ENCODE data around the gene NEBL. TPM values are rescaled to one million over a fixed set of nuclear protein-coding genes. Genes with fewer than 3 reads are reported as not detected.

The NEBL gene
- total and polyA plus RNA-seq, 9 of the 15 experiments (the other 6 are each of a cell fraction or from before 2014, with no cell fraction given) = 0.82 to 14.6 (median 9.8) TPM

DNA sequence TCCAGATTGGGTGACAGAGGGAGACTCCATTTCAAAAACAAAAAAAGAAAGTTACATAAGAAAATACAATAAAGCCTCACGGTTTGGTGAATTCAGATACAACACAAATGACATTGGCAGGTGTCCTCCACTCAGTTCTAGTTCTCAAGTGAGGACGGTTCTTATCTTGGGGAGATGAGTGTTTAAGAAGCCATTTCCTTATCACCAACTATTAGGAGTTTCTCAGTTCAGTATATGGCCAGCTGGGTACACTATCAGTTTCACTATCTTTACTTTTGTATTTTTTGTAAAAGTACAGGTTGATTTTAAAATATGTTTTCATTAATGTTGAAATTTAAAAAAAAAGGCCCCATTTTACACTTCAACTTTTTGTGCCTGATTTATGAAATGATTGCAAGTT is 36.6 kb upstream of the NEBL start (continued):
- TF ChIP-seq, protein P1, sequence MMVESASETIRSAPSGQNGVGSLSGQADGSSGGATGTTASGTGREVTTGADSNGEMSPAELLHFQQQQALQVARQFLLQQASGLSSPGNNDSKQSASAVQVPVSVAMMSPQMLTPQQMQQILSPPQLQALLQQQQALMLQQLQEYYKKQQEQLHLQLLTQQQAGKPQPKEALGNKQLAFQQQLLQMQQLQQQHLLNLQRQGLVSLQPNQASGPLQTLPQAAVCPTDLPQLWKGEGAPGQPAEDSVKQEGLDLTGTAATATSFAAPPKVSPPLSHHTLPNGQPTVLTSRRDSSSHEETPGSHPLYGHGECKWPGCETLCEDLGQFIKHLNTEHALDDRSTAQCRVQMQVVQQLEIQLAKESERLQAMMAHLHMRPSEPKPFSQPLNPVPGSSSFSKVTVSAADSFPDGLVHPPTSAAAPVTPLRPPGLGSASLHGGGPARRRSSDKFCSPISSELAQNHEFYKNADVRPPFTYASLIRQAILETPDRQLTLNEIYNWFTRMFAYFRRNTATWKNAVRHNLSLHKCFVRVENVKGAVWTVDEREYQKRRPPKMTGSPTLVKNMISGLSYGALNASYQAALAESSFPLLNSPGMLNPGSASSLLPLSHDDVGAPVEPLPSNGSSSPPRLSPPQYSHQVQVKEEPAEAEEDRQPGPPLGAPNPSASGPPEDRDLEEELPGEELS (CRISPR knock-in tag; IDR thresholded peaks at IDR 0.05; ENCODE audit: borderline replicate concordance) = no peak
- no peak for TF ChIP-seq ZNF444 (CRISPR knock-in tag; IDR thresholded peaks at IDR 0.05)

DNA sequence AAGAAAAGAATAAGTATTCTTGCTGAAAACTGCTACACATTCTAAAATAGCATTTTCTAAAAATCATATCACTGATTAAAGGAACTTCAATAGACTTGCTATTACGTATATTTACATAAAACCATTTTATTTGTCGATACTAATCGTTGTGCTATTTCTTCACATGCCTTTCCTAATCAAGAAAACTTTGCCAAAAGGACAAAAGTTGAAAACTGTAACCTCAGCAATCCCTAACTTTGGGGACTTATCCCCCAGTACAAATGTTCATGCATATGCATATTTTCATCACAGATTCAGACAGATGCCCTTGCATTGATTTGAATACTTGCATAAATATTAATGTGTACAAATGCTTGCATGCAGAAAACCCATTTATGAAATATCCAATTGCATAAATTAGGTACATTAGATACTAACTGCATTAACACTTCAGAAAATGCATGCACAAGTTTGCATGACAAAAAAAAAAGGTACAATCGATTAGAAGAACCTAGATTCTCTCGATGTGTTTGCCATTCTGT is 35.6 kb upstream of the NEBL start:
- in situ Hi-C loops (cut with MboI) = no loop called here
- TF ChIP-seq ZNF12 (CRISPR knock-in tag; IDR thresholded peaks at IDR 0.05) (no peak), RBBP5 (IDR thresholded peaks at IDR 0.05; ENCODE audit: borderline replicate concordance, insufficient read depth, low read length, poor library complexity, severe bottlenecking) (no peak), ZFP30 (CRISPR knock-in tag; IDR thresholded peaks at IDR 0.05; ENCODE audit: borderline replicate concordance) (no peak), ZHX1 (conservative IDR thresholded peaks at IDR 0.05; ENCODE audit: low read length) (no peak), ASH1L (IDR thresholded peaks at IDR 0.05; ENCODE audit: borderline replicate concordance, low read depth, partially characterized antibody) (no peak), CEBPB (tag; IDR thresholded peaks at IDR 0.05) (no peak), ZNF766 (CRISPR knock-in tag; conservative IDR thresholded peaks at IDR 0.05) (no peak), ZNF785 (CRISPR knock-in tag; IDR thresholded peaks at IDR 0.05) (no peak)
- TF ChIP-seq, protein P2, sequence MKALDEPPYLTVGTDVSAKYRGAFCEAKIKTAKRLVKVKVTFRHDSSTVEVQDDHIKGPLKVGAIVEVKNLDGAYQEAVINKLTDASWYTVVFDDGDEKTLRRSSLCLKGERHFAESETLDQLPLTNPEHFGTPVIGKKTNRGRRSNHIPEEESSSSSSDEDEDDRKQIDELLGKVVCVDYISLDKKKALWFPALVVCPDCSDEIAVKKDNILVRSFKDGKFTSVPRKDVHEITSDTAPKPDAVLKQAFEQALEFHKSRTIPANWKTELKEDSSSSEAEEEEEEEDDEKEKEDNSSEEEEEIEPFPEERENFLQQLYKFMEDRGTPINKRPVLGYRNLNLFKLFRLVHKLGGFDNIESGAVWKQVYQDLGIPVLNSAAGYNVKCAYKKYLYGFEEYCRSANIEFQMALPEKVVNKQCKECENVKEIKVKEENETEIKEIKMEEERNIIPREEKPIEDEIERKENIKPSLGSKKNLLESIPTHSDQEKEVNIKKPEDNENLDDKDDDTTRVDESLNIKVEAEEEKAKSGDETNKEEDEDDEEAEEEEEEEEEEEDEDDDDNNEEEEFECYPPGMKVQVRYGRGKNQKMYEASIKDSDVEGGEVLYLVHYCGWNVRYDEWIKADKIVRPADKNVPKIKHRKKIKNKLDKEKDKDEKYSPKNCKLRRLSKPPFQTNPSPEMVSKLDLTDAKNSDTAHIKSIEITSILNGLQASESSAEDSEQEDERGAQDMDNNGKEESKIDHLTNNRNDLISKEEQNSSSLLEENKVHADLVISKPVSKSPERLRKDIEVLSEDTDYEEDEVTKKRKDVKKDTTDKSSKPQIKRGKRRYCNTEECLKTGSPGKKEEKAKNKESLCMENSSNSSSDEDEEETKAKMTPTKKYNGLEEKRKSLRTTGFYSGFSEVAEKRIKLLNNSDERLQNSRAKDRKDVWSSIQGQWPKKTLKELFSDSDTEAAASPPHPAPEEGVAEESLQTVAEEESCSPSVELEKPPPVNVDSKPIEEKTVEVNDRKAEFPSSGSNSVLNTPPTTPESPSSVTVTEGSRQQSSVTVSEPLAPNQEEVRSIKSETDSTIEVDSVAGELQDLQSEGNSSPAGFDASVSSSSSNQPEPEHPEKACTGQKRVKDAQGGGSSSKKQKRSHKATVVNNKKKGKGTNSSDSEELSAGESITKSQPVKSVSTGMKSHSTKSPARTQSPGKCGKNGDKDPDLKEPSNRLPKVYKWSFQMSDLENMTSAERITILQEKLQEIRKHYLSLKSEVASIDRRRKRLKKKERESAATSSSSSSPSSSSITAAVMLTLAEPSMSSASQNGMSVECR (CRISPR knock-in tag; IDR thresholded peaks at IDR 0.05) = no peak

More for the DNA sequence above, 35.6 kb upstream of the NEBL start:
- no peaks in the 10 kb centered on the region; a peak in 1 of 5 replicates for H3K27me3 ChIP-seq (ENCODE audit: control insufficient read depth in 2 of 2, insufficient read depth in 2 of 2, low read length in 2 of 2)
- no peaks in the 10 kb centered on the region for H3K79me2 ChIP-seq (ENCODE audit: control insufficient read depth, insufficient read depth, low read length)
- no peak overlapping the region for H3K4me3 ChIP-seq
- H3K27ac ChIP-seq (ENCODE audit: extremely low read depth, low read depth, low read length) = no peak overlapping the region
- H2AFZ ChIP-seq (ENCODE audit: low read depth, low read length) = no peak overlapping the region
- 32% methylated on average over 5 of the region's 5 CpGs for WGBS (ENCODE audit: insufficient coverage, low coverage, missing lambda C conversion rate)
- no peak overlapping the region for H3K4me2 ChIP-seq (ENCODE audit: insufficient read depth, low read length)
- H3K9ac ChIP-seq (ENCODE audit: insufficient read depth in 1 of 2, low read depth in 2 of 2, low read length in 2 of 2) = no peak overlapping the region
- no peaks in the 10 kb centered on the region for H3K4me1 ChIP-seq (replicated peaks in 1 of 2; ENCODE audit: control insufficient read depth in 2 of 2, insufficient read depth in 2 of 2, low read length in 2 of 2)
- ATAC-seq (no peak), FAIRE-seq (no peak), DNase-seq (ENCODE audit: extremely low read depth in 1 of 4, low spot score in 3 of 4) (no peak)
- BruUV-seq (replicated peaks) = no TSS peak
- CTCF ChIA-PET (ENCODE audit: low intra/inter-chr PET ratio) = no interaction called here
- H4K20me1 ChIP-seq (replicated peaks; ENCODE audit: control insufficient read depth, insufficient read depth, low read length) = no peaks in the 10 kb centered on the region
- no peaks in the 10 kb centered on the region for H3K9me3 ChIP-seq (replicated peaks; ENCODE audit: control insufficient read depth, insufficient read depth, low read depth, low read length)
- no peaks in the 10 kb centered on the region for H3K9me1 ChIP-seq (ENCODE audit: control insufficient read depth, insufficient read depth, low read length)
- POLR2A ChIA-PET = no interaction called here
- intact Hi-C loops (cut with micrococcal nuclease) = no loop called here
- H3K36me3 ChIP-seq (ENCODE audit: control insufficient read depth, insufficient read depth, low read length) = no peaks in the 10 kb centered on the region
